Choroid plexus epithelial cell (primary cell): Measurements from ENCODE around the gene TIPARP.
A peak's percentile ranks its signal among the peaks of the same experiment; 100 is the strongest.

Experiments used
- DNase-seq: peaks from one replicate; pipeline ENCODE4 v3.0.0-alpha.2; 2010; ENCODE audit warnings: low read depth
- H3K4me3 ChIP-seq: 2 replicates; pipeline ENCODE4 v1.5.1; 2011; ENCODE audit warnings: low read depth, mild to moderate bottlenecking, control low read depth, low read length, moderate library complexity
- TF ChIP-seq, protein P1 (sequence below): conservative IDR thresholded peaks from 2 replicates; pipeline ENCODE4 v1.5.1; 2011; ENCODE audit warnings: low read depth, mild to moderate bottlenecking, control low read depth, inconsistent platforms, low read length, moderate library complexity

TIPARP gene

DNA sequence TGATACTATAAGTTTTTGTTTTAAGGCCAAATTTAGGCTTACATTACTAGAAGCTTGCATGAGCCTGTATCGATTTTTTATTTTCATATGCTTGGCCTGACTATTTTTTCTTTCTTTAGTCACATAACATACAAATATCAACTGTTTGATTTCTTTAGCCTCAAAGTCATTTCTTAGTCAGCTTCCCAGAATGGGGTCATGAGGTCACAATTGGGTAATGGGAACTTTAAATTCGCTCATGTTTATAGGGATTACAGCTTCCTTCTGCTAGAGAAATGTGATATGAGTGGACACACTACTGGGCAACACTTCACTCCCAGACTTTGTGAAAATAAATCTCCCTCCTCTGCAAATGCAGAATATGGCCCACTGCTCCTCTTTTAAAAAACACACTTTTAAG is 9.1 kb upstream of the TIPARP start:
- peak; percentile 86 for DNase-seq
- TF ChIP-seq, protein P1, sequence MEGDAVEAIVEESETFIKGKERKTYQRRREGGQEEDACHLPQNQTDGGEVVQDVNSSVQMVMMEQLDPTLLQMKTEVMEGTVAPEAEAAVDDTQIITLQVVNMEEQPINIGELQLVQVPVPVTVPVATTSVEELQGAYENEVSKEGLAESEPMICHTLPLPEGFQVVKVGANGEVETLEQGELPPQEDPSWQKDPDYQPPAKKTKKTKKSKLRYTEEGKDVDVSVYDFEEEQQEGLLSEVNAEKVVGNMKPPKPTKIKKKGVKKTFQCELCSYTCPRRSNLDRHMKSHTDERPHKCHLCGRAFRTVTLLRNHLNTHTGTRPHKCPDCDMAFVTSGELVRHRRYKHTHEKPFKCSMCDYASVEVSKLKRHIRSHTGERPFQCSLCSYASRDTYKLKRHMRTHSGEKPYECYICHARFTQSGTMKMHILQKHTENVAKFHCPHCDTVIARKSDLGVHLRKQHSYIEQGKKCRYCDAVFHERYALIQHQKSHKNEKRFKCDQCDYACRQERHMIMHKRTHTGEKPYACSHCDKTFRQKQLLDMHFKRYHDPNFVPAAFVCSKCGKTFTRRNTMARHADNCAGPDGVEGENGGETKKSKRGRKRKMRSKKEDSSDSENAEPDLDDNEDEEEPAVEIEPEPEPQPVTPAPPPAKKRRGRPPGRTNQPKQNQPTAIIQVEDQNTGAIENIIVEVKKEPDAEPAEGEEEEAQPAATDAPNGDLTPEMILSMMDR: no peak
- H3K4me3 ChIP-seq: no peak overlapping the region

DNA sequence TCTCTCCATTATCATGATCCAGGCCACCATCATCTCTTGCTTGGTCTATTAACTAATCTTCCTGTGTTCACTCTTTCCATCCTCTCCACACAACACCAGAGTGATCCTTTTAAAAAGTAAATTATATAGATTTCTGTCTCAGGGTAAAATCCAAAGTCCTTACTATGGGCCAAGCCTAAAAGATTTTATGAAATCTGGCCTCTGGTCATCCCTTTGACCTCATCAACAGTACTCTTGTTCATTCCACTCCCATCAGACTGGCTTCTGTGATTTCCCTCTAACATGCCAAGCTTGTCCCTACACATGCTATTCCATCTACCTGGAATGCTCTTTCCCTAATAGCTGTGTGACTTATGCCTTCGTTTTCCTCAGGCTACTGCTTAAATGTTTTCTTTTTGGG is 8.3 kb upstream of the TIPARP start:
- H3K4me3 ChIP-seq: no peak overlapping the region
- DNase-seq: no peak
- TF ChIP-seq, protein P1: no peak

DNA sequence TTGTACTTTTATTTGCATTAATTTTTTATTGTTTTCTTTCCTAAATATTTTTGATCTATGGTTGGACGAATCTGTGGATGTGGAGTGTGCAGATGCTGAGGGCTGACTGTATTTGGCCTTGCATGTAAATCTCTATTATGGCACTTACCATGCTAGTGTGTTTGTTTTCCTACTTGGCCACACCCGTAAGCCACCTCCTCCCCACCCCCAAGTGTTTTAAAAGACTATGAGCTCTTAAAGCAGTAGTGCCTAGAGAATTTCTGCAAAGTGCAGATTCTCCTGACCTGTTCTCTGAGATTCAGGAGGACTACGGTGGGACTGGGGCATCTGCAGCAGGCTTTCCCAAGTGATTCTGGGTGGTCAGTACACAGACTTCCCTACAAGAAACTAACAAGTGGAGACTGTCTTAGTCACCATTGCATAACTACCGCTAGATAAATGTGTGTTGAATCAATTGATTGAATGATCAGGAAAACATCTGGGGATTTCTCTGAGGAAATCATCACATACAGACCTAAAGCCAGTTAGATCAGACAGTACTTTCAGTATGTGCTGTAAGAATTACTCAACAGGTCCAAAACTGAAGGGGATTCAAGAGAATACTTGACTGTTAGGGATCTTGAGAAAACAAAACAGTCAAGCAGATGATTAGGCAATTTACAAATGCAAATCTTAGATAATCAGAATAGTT is 6.2 kb upstream of the TIPARP start:
- peak; percentile 66 for DNase-seq
- H3K4me3 ChIP-seq: no peak overlapping the region
- TF ChIP-seq, protein P1: no peak

DNA sequence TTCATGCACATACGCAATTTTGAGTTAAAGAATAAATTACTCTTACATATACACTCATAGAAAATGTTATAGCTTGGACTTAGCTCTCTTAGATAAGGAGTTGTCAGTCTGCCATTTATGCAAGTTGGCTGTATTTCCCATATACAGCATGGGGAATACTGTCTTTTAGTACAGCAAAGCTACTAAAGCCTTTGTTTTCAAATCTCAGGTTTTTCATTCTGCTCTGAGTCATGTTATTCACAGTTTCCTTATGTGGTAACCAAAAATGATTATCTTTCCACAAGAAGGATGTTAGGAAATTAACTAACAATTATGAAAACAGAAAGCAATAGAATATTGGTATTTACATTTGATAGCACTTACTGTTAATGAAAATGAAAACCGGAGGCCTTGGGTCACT is 4.3 kb upstream of the TIPARP start:
- TF ChIP-seq, protein P1: no peak
- no peak overlapping the region for H3K4me3 ChIP-seq
- no peak for DNase-seq

DNA sequence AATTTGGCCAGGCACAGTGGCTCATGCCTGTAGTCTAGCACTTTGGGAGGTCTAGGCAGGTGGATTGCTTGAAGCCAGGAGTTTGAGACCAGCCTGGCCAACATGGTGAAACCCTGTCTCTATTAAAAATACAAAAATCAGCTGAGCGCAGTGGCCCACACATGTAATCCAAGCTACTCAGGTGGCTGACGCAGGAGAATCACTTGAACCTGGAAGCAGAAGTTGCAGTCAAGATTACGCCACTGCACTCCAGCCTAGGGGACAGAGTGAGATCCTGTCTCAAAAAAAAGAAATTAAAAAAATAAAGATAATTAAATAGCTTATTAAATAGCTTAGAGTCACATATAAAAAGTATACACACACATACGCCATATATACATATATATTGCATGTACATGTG is 3.7 kb upstream of the TIPARP start:
- TF ChIP-seq, protein P1: no peak
- H3K4me3 ChIP-seq: no peak overlapping the region
- DNase-seq: no peak

DNA sequence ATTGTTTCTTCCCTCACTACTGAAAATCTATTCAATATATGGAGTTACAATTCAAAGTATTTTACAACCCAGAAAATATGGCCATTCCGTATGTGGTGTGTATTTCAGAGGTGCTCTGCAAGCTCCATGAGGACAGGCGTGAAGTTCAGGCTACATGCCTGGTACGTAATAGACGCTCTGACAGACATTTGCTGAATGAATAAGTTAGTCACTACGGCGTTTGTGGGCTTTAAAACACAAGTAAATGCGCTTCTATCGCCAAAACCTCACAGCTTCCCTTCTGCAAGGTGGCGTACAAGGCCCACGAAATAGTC is 701 bp upstream of the TIPARP start:
- TF ChIP-seq, protein P1: no peak
- DNase-seq: no peak
- peak overlapping the region; percentile 90 for H3K4me3 ChIP-seq
